T-helper 1 cell treated with Interleukin-12 subunit alpha and Interleukin-12 subunit beta and Interleukin-4 antibody, amounts not matched to agents 30 μg/mL and 1 μg/mL, for 36 hours (primary cell): ENCODE results near the gene MIGA1.
"Not testable (repeated sequence)": the region's sequence is repeated elsewhere in the genome, so short reads cannot be mapped to it uniquely, and the experiment has no call there.

Experiments used
- H3K27ac Mint-ChIP-seq: one replicate; pipeline ENCODE4 v1.8.0; 2021; ENCODE audit warnings: mild to moderate bottlenecking, mixed read lengths
- H3K27me3 Mint-ChIP-seq: one replicate; pipeline ENCODE4 v1.8.0; 2021; ENCODE audit warnings: low read depth, mixed read lengths
- H3K36me3 Mint-ChIP-seq: one replicate; pipeline ENCODE4 v1.8.0; 2021; ENCODE audit warnings: low read depth, mixed read lengths
- H3K4me1 Mint-ChIP-seq: one replicate; pipeline ENCODE4 v1.8.0; 2021; ENCODE audit warnings: low read depth, mixed read lengths
- H3K4me3 Mint-ChIP-seq: one replicate; pipeline ENCODE4 v1.8.0; 2021; ENCODE audit warnings: mild to moderate bottlenecking, moderate library complexity, mixed read lengths
- H3K9me3 Mint-ChIP-seq: one replicate; pipeline ENCODE4 v1.8.0; 2021; ENCODE audit warnings: mixed read lengths

The MIGA1 gene

GRCh38 chr1:77891200-77891599 lies 111.8 kb downstream of the MIGA1 start:
- Mint-ChIP-seq H3K9me3 (no peaks in the 10 kb centered on the region), H3K4me1 (peaks cover 3% of the 10 kb centered on the region), H3K4me3 (no peak overlapping the region), H3K36me3 (peaks cover 3% of the 10 kb centered on the region), H3K27me3 (peaks cover 39% of the 10 kb centered on the region), H3K27ac (no peak overlapping the region)

- no peak overlapping the region for H3K4me3 Mint-ChIP-seq
- H3K4me1 Mint-ChIP-seq = no peaks in the 10 kb centered on the region
- no peak overlapping the region for H3K27ac Mint-ChIP-seq
- no peaks in the 10 kb centered on the region for H3K36me3 Mint-ChIP-seq
- H3K27me3 Mint-ChIP-seq = no peaks in the 10 kb centered on the region
- H3K9me3 Mint-ChIP-seq = no peaks in the 10 kb centered on the region
Observed at GRCh38 chr1:77899647-77900320, 120.3 kb downstream of the MIGA1 start.

- Mint-ChIP-seq H3K27me3 (no peaks in the 10 kb centered on the region), H3K4me1 (no peaks in the 10 kb centered on the region), H3K36me3 (no peaks in the 10 kb centered on the region), H3K9me3 (no peaks in the 10 kb centered on the region), H3K4me3 (no peak overlapping the region), H3K27ac (no peak overlapping the region)
Observed at GRCh38 chr1:77900687-77901293, 121.3 kb downstream of the MIGA1 start.

GRCh38 chr1:77905603-77906002 lies 126.2 kb downstream of the MIGA1 start:
- no peak overlapping the region for H3K4me3 Mint-ChIP-seq
- H3K4me1 Mint-ChIP-seq = no peaks in the 10 kb centered on the region
- H3K9me3 Mint-ChIP-seq = no peaks in the 10 kb centered on the region
- H3K36me3 Mint-ChIP-seq = no peaks in the 10 kb centered on the region
- no peaks in the 10 kb centered on the region for H3K27me3 Mint-ChIP-seq
- H3K27ac Mint-ChIP-seq = no peak overlapping the region

GRCh38 chr1:77906019-77906545 lies 126.6 kb downstream of the MIGA1 start:
- no peaks in the 10 kb centered on the region for H3K27me3 Mint-ChIP-seq
- H3K4me3 Mint-ChIP-seq = no peak overlapping the region
- no peak overlapping the region for H3K27ac Mint-ChIP-seq
- no peaks in the 10 kb centered on the region for H3K4me1 Mint-ChIP-seq
- no peaks in the 10 kb centered on the region for H3K36me3 Mint-ChIP-seq
- no peaks in the 10 kb centered on the region for H3K9me3 Mint-ChIP-seq

- Mint-ChIP-seq H3K27ac (no peak overlapping the region), H3K9me3 (no peaks in the 10 kb centered on the region), H3K4me1 (no peaks in the 10 kb centered on the region), H3K36me3 (no peaks in the 10 kb centered on the region), H3K27me3 (no peaks in the 10 kb centered on the region), H3K4me3 (no peak overlapping the region)
Observed at GRCh38 chr1:77906624-77907023, 127.2 kb downstream of the MIGA1 start.

GRCh38 chr1:77910116-77910515 lies 130.7 kb downstream of the MIGA1 start:
- no peaks in the 10 kb centered on the region for H3K9me3 Mint-ChIP-seq
- no peak overlapping the region for H3K27ac Mint-ChIP-seq
- no peaks in the 10 kb centered on the region for H3K4me1 Mint-ChIP-seq
- no peak overlapping the region for H3K4me3 Mint-ChIP-seq
- H3K27me3 Mint-ChIP-seq = no peaks in the 10 kb centered on the region
- no peaks in the 10 kb centered on the region for H3K36me3 Mint-ChIP-seq

GRCh38 chr1:77918918-77919317 lies 139.5 kb downstream of the MIGA1 start:
- H3K36me3 Mint-ChIP-seq, H3K4me1 Mint-ChIP-seq, H3K4me3 Mint-ChIP-seq, H3K27me3 Mint-ChIP-seq, H3K27ac Mint-ChIP-seq, H3K9me3 Mint-ChIP-seq: not testable (repeated sequence)

- Mint-ChIP-seq H3K27ac (no peak overlapping the region), H3K4me3 (no peak overlapping the region), H3K4me1 (peaks cover 8% of the 10 kb centered on the region), H3K36me3 (no peaks in the 10 kb centered on the region), H3K27me3 (peaks cover 5% of the 10 kb centered on the region), H3K9me3 (no peaks in the 10 kb centered on the region)
Observed at GRCh38 chr1:77925518-77925917, 146.1 kb downstream of the MIGA1 start.

GRCh38 chr1:77925956-77926355 lies 146.5 kb downstream of the MIGA1 start:
- no peaks in the 10 kb centered on the region for H3K36me3 Mint-ChIP-seq
- no peak overlapping the region for H3K27ac Mint-ChIP-seq
- no peaks in the 10 kb centered on the region for H3K9me3 Mint-ChIP-seq
- H3K4me1 Mint-ChIP-seq = peaks cover 8% of the 10 kb centered on the region
- no peak overlapping the region for H3K4me3 Mint-ChIP-seq
- H3K27me3 Mint-ChIP-seq = peaks cover 5% of the 10 kb centered on the region

- Mint-ChIP-seq H3K36me3 (no peaks in the 10 kb centered on the region), H3K4me3 (peak overlapping the region; percentile 69)
Observed at GRCh38 chr1:77926561-77927357, 147.3 kb downstream of the MIGA1 start.

GRCh38 chr1:77927414-77927813 lies 148.0 kb downstream of the MIGA1 start:
- Mint-ChIP-seq H3K27ac (peak overlapping the region; percentile 19), H3K4me3 (peak overlapping the region; percentile 32), H3K4me1 (peaks cover 8% of the 10 kb centered on the region), H3K27me3 (peaks cover 5% of the 10 kb centered on the region), H3K9me3 (no peaks in the 10 kb centered on the region), H3K36me3 (no peaks in the 10 kb centered on the region)

More at GRCh38 chr1:77926561-77927357, 147.3 kb downstream of the MIGA1 start:
- peaks cover 8% of the 10 kb centered on the region for H3K4me1 Mint-ChIP-seq
- H3K9me3 Mint-ChIP-seq = no peaks in the 10 kb centered on the region
- H3K27ac Mint-ChIP-seq = peak overlapping the region; percentile 26
- peaks cover 5% of the 10 kb centered on the region for H3K27me3 Mint-ChIP-seq
